NCI-H2029 (cell line): Measurements from ENCODE around the gene SLC26A1.

Source experiments
- DNase-seq: peaks from one replicate; lab custom pipeline; 2025; lab: John Stamatoyannopoulos, UW

SLC26A1 gene, protein sequence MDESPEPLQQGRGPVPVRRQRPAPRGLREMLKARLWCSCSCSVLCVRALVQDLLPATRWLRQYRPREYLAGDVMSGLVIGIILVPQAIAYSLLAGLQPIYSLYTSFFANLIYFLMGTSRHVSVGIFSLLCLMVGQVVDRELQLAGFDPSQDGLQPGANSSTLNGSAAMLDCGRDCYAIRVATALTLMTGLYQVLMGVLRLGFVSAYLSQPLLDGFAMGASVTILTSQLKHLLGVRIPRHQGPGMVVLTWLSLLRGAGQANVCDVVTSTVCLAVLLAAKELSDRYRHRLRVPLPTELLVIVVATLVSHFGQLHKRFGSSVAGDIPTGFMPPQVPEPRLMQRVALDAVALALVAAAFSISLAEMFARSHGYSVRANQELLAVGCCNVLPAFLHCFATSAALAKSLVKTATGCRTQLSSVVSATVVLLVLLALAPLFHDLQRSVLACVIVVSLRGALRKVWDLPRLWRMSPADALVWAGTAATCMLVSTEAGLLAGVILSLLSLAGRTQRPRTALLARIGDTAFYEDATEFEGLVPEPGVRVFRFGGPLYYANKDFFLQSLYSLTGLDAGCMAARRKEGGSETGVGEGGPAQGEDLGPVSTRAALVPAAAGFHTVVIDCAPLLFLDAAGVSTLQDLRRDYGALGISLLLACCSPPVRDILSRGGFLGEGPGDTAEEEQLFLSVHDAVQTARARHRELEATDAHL

DNA sequence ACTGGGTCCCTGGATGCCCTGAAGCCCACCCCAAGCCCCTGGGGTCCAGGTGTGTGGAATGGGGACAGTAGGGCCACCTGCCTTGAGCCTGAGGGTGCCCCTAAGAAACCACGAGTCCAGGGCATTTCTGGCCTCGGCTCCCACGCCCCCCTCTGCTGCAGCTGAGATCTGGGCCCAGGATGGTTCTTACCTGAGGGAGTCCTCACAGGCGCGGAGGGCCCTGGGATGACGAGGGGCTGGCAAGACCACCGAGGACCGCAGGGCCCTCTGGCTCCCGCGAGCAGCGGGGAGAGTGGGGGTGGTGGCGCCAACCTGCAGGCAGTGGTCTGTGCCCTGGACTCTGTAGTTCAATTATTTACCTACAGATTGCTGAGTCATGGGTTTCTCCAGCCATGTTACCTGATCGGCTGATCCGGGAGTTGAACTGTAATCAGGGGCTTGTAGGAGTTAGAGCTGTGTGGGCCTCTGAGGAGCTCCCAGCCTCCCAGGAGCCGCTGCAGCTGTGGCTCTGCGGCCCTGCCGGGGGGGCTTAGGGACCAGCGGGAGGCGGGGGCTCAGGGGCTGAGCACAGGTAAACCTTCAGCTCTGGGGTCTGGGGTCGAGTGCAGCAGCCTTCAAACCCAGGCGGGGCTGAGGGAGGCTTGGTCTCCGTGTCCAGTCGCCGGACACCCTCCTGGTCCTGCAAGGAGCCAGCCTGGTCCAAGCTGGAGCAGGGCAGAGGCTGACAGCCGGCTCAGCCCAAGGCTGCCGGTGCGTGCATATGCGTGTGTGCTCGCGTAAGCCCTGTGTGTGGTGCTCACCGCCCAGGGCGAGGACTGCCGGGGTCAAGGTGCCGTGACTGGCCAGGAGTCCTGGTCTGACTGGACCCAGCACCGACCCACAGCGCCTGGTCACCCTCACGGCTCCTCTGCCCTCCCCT is at the start of gene SLC26A1:
Gene SLC26A1 (minus strand): TSS at position 294 of the 919 bp plus-strand sequence. CDS start 1,701 bp downstream, outside the sequence.
- DNase-seq, result no peak

DNA sequence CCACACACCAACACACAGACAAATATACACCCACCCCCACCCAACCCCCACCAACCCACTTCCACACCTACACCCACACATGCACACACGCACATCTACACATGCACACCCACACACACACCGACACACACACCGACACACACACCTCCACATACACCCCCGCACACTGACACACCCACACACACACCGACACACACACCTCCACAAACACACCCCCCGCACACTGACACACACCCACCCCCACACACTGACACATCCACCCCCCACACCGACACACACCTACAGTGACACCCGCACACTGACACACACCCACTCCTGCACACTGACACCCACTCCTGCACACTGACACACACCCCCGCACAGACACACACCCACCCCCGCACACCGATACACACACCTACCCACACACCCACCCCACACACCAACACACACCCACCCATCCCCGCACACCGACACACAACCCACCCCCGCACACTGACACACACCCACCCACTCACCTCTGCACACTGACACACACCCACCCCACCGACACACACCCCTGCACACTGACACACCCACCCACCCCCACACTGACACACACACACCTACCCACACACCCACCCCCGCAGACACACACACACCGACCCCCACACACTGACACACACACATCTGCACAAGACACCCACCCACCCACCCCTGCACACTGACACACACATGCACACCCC is 49.3 kb upstream of the SLC26A1 start:
- no peak for DNase-seq

DNA sequence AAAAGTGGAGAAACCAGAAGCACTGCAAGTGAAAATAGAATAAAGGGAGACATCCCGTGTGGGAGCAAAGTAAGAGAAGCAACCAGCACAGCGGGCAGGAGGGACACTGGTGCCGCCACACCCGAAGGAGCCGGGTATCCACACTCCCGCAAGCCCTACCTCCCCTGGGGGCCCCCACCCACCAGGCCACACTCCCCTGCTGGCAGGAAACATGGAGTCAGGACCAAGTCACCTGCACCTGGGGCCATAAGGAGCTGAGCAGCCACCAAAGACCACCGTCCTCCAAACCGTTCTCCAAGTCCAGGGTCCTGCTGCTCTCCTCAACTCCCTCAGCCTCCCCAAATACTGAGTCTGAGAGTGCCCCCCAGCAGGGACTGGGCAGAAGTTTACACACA is 48.7 kb upstream of the SLC26A1 start:
- DNase-seq, result no peak

DNA sequence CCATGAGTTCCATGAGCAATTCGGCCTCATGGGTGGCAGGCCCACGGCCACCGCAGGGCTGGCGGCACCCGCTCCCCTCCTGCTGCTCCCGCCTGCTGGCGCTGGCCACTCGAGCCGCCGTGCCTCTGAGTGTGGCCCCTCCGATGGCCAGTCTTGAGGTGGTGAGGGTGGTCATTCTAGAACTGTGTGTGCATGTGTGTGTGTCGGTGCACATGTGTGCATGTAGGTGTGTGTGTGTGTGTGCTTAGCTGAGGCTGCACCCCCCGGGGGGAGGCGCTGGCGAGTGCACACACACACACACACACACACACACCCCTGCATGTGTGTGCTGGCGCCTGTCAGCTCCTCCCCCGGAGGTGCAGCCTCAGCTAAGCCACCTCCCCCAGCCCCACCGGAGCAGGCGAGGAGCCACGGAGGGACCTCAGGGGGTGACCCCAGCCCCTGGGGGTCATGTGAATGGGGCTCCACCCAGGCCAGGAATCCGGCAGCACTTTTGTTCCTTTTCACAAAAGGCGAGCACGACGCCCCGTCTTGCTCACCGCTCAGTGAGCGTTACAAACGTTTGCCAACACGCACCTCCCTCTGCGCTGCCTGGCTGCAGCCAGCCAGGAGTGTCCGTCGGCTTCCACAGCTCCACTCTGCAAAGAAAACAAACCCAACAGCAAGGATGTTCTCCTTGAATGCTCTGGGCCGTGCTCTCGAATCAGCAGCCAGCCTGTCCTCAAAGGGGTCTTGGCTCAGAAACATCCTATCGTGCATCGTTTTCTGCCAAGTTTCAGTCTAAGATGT is 48.1 kb upstream of the SLC26A1 start:
- DNase-seq, result no peak

DNA sequence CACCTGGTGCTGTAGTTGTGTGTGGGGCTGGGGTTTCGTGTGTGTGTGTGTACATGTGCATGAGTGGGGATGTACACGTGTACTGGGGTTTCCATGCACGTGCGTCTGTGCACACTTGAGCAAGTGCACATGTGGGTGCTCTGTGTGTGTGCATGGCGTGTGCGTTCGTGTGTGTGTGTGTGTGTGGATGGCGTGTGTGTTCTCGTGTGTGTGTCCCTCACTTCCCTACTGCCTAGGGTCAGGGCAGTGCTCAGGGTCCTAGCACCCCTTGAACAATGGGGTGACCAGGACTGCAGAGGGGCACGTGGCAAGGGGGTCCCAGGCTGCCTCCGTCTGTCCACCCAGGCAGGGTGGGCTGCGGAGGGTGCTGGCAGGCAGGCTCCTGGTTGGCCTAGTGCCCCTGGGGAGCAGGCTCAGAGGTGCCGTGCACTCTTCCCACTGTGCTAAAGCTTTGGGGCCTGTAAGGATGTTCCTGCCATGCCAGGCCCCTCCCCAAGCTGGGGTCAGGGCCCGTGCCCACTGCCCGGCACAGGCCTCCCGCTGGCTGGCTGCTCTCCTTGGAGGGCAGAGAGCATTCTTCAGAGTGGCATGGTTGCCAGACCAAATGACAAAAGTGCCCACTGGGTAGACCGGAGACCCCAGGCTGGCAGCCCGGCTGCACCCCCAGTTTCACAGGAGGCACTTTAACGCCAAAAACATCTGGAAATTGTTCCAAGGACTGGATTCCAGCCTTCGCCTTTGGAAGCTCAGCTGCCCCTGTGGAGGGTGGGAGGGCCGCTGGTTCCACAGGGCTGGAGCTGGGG is 47.3 kb upstream of the SLC26A1 start:
- DNase-seq, result no peak

DNA sequence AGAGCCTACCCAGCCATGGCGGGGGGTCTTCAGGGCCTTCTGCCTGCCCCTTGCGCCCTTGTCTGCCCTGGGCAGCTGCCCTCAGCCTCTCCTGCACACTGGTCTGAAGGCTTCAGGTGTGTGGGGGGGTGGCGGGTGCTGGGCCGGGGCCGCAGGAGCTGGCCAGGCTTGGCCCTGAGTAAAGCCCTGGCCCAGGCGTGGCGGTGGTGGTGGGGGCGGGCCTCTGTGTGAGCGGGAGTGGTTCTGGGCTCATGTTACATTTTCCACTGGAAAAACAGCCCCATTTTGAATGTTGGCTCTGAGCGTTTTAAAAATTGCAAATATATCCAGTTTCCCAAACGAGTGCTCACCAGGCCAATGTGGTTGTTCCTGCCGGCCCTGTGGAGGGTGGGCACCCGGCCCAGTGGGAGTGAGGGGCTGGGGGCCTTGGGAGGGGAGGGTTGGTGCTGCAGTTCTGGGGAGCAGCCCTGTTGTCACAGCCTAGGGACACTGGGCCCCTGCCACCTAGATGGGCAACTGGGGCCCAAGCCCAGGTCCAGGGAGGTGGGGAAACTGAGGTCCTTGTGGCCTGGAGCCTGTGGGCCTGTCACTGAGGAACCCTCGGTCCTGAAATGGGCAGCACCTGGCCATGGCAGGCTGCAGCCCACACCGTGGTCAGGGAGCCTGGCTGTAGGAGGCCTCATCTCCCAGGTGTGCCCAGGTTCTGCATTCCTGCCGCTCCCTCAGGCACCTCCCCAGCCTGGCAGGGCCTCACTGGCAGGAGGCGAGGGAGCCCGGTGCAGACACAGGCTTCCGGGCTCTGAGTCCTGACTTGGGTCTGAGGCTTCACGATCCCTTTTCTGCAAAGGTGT is 46.5 kb upstream of the SLC26A1 start:
- peak; percentile 19 for DNase-seq

DNA sequence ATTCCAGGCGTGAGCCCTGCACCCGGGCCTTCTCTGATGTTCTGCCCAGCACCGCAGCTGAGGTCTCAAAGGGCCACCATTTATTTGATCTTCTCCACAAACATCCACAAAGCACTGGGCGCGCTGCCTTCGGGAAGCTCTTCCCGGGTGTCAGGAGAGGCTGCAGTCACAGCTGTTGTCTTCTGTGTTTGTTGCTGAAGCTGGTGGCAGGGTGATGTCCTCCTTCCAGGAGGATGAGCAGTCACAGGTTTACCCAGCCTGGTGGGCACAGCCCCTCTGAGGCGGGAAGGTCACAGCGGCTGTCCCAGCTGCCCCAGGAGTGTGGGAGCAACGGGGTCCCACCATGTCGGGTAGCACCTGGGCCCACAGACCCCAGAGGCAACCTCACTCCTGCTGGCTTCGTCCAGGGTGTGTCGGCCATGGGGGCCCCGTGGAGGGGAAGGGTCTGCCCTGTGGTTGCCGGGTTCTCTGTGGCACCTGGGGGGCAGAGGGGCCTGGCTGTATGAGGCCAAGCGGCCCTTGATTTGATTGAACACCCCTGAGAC is 45.8 kb upstream of the SLC26A1 start:
- DNase-seq, result no peak

DNA sequence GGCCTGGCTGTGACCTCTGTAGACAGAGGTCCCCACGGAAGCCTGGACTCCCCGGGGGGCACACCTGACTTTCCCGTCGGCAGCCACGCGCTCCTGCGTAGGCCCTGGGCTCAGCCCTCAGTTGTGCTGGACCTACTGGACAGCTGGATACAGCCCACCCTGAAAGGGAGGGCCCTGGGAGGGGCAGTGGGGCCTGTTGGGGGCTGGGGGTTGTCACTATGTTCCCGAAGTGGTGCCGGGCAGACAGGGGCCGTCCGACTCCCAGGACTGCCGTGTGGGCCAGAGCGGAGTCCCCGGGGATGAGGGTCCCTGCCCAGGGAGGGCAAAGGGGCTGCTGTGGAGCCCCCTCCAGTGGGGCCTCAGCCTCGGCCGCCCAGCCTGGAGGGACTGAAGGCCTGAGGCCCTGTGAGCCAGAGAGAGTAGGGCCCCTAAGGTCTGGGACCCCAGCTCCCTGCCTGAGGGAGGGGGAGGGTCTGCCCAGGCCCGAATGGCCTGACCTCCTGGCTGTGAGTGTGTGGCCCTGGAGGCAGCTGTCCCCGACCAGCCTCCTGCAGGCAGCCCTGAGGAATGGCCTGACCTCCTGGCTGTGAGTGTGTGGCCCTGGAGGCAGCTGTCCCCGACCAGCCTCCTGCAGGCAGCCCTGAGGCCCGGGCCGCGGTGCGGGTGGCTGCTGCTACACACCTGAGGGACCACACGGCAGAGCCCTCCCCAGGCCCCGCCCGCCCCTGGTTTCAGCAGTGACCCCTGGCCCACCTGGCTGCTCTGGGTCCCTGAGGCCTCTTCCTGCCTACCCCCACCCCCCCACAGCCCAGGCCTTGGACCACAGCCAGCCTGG is 44.0 kb upstream of the SLC26A1 start:
- no peak for DNase-seq

DNA sequence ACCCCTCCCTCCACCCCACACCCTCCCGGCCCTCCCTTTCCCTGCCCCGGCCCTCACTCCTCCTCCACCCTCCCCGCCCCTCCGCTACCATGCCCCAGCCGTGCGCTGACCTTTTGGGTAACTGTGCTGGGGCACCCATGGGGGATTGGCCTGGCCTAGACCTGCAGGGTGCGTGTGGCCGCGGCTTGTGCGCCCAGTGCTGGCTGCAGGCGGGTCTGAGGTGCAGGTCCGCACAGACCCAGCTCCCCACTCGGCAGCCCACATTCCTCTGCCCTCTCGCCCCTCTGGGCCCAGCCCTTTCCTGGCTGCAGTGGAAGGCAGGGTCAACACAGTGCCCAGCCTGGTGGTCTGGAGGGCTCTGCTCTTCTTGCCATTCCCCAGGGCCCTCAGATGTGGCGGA is 42.9 kb upstream of the SLC26A1 start:
- no peak for DNase-seq

DNA sequence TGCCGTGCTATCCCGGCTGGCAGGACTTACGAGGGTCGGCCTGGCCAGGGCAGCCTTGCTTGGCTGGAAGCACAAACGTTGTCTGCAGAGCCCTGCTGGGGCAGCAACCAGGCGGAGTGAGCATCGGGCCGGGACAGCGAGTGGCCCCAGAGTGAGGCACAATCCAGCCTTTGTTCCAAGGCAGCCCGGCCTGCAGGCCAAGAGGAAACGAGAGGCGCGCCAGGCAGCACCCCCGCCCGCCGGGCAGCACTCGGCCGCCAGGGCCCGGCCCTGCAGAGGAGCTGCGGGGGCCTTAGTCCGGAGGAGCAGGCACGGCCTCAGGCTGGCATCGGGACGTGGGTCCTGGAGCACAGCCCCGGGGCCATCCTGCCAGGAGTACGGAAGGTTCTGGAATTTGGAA is 42.3 kb upstream of the SLC26A1 start:
- no peak for DNase-seq

DNA sequence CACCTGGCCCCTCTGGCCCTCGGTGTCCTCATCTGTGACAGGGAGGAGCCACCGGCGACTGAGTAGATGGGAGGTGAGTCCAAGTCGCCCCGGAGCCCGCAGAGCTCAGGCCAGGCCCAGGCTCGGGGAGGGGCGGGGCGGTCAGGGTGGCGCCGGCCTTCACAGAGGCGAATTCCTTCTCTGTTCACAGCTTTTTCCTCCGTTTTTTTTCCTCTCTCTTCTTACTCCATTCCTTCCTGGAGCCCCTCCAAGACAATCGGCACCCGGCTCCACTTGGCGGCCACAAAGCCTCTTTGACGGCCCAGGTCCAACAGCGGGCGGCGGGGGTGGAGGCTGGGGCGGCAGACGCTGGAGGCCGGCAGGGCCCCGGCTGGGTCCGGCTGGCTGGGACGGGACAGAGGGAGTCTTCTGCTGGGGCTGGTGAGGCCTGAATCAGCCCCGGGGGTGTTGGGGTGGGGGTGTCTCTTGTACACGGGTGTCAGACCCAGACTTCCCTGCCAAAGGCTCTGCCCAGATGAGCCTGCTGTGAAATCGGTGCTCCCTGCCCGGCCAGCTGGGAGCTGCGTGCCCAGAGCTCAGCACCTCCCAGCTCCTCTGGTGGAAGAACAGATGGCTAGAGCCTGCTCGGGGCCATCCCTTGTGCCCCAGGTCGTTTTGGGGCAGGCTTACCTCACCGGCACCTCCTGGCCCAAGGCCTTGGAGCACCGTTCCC is 40.8 kb upstream of the SLC26A1 start:
- no peak for DNase-seq

DNA sequence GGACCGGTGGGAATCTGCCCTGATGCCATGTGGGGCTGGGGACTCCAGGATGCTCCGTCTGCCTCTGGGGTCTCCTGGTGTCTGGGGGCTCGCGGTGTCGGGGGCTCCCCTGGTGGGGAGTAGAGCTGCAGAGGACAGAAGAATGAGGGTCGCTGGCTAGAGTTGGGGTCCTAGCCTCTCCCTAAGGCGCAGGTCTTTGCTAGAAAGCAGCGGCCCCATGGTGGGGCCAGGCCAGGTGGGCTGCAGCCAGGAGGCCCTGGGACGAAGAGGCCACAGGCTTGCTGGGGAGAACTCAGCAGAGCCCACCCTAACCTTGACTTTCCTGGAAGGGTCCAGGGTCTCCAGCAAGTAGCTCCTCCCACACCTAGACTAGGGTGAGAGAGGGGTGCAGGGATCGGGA is 39.7 kb upstream of the SLC26A1 start:
- DNase-seq, result no peak

DNA sequence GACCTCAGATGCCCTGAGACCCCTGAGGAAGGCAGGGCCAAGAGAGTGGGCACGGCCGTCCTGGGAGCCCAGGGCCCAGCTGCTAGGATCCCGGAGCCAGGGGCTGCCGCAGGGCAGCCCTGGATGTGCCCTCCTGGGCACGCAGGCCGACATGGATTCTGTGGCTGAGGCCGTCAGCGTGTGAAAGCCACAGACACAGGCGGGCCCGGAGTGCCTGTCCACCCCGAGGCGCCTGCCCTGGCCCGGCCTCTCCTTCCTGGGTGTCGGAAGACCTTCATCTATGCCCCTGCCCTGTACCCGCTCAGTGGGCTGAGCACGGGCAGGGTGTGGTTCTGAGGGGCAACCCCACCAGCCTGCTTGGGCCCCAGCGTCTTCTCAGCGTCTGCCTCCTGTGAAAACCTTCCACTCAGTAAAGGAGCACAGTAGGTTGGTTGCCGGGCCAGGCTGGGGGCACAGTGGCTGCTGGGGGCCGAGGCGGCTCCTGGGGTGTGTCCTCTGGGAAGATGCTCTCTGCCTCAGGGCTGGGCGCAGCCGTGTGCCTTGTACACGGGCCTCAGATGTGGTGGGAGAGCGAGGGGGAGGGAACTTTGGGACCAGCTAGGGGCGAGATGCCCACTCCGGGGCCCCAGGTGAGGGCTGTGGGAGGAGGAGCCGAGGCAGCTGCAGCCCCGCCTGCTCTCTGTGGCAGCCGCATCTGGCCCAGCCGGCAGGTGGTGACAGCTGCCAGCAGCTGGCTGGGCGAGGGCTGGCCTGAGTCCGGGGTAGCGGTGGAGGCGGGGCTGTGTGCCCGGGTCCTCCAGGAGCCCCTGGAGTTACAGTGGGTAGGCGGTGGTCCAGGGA is 39.0 kb upstream of the SLC26A1 start:
- DNase-seq, result peak; percentile 20

DNA sequence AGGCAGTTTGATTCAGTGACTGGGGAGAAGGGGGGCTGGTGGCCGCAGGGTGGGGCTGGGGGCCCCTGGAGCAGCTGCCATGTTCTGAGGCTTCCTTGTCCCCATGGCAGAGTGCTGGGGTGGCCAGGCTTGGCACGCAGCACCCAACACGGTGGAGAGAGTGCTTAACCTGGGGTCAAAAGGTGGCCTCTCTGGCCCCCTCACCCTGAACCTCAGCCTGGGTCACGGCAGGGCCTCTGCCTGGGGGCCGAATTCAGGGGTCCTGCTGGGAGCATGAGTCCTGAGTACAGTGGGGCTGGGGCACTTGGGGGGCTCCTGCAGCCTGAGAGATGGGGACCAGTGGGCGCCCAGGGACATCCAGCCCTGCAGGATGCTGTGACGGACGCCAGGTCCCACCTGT is 38.1 kb upstream of the SLC26A1 start:
- DNase-seq, result no peak

DNA sequence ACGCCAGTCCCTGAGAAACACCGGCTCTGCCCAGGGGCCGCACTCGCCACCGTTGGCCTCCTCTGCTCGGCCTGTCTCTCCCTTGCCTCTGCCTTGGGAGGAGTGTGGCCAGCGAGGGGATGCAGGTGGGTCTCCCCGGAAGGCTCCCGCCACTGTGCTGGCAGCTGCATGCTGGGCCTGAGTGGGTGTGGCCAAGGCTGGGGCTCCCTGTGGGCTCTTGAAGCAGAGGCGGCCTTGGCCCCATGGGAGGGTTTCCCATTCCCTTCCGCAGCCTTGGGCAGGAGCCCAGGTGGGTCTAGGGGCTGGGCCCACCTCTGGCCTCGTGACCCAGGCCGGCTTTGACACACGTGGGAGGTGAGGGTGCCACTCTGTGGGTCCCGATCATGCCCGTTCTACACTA is 37.4 kb upstream of the SLC26A1 start:
- DNase-seq, result no peak

DNA sequence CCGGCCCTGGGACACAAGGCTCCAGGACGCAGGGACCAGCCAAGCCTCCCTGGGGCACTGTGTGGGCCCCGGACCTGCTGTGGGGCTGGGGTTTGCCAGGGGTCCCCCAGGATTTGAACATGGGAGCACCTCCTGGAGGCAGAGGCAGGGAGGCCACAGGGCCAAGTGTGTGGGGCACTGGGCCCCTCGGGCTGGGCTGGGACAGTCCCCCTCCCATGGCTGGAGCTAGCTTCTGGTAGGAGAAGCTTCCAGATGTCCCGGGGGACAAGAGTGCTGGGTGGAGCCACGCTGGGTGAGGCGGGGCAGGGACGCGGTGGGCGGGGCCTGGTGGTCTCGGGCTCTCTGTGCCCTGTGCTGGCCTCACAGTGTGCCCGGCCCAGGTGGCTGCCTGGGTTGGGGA is 36.8 kb upstream of the SLC26A1 start:
- DNase-seq, result no peak
